Naive thymus-derived CD4-positive, alpha-beta T cell (primary cell): ENCODE measurements around the gene KIF17. TPM values are rescaled to one million over a fixed set of nuclear protein-coding genes. Genes with fewer than 3 reads are reported as not detected.
A peak's percentile ranks its signal among the peaks of the same experiment; 100 is the strongest.

ENCODE experiments used
- ATAC-seq: fragments of 150-1000 bp; cut with Tn5 transposase; 2 replicates; pipeline ENCODE4 v1.10.0; 2021; ENCODE audit warnings: mild to moderate bottlenecking, moderate library complexity
- CTCF ChIA-PET: fragments of 350-600 bp; sonication (Branson Sonifier 250); formaldehyde crosslinking; loops from one replicate; lab custom pipeline; 2021; ENCODE audit warnings: antibody characterized with exemption; lab: Charles Lee
- POLR2A ChIA-PET: fragments of 350-600 bp; sonication (Branson Sonifier 250); formaldehyde crosslinking; loops from one replicate; lab custom pipeline; 2021; ENCODE audit warnings: antibody characterized with exemption, inconsistent platforms; lab: Charles Lee
- DNase-seq, 9 donors: peaks; one replicate each; pipeline versions ENCODE4 v3.0.0 to v3.0.0-alpha.2; 2020 to 2022; ENCODE audit warnings: mixed read lengths in 1 of 9
- H3K27ac ChIP-seq: one replicate; pipeline ENCODE4 v1.7.0; 2013; ENCODE audit warnings: mild to moderate bottlenecking, low read depth, low read length, moderate library complexity
- H3K27me3 ChIP-seq, 2 donors: one replicate each; pipeline ENCODE4 v1.7.0; 2013; ENCODE audit warnings: low read length in 2 of 2, mild to moderate bottlenecking in 2 of 2, moderate library complexity in 2 of 2; ENCODE audit not compliant: control insufficient read depth in 2 of 2, insufficient read depth in 2 of 2
- H3K36me3 ChIP-seq, 3 experiments: 1 replicate in 2 of 3; 2 replicates in 1 of 3; pipeline ENCODE4 v1.7.0; 2013; ENCODE audit warnings: low read length in 3 of 3, mild to moderate bottlenecking in 3 of 3, moderate library complexity in 1 of 3; ENCODE audit not compliant: insufficient read depth in 3 of 3, control insufficient read depth in 2 of 3
- H3K4me1 ChIP-seq, 2 donors: one replicate each; pipeline ENCODE4 v1.7.0; 2013; ENCODE audit warnings: low read length in 2 of 2, mild to moderate bottlenecking in 2 of 2, moderate library complexity in 1 of 2; ENCODE audit not compliant: control insufficient read depth in 2 of 2, insufficient read depth in 2 of 2
- H3K4me3 ChIP-seq: 2 replicates; pipeline ENCODE4 v1.7.0; 2013; ENCODE audit warnings: mild to moderate bottlenecking, low read length
- H3K9me3 ChIP-seq, 3 experiments: 1 replicate in 2 of 3; 2 replicates in 1 of 3; pipeline ENCODE4 v1.7.0; 2013; ENCODE audit warnings: low read length in 3 of 3; ENCODE audit not compliant: control insufficient read depth in 2 of 3
- H3K27ac Mint-ChIP-seq, 9 donors: one replicate each; pipeline ENCODE4 v1.8.0; 2020 to 2022; ENCODE audit warnings: mixed read lengths in 9 of 9, mild to moderate bottlenecking in 8 of 9, moderate library complexity in 5 of 9, inconsistent platforms in 2 of 9
- H3K27me3 Mint-ChIP-seq, 5 donors: one replicate each; pipeline ENCODE4 v1.8.0; 2021 to 2022; ENCODE audit warnings: mixed read lengths in 5 of 5, mild to moderate bottlenecking in 1 of 5
- H3K36me3 Mint-ChIP-seq, 5 donors: one replicate each; pipeline ENCODE4 v1.8.0; 2020 to 2022; ENCODE audit warnings: mixed read lengths in 5 of 5, mild to moderate bottlenecking in 3 of 5, inconsistent platforms in 1 of 5
- H3K4me1 Mint-ChIP-seq, 7 donors: one replicate each; pipeline ENCODE4 v1.8.0; 2020 to 2022; ENCODE audit warnings: mixed read lengths in 7 of 7, mild to moderate bottlenecking in 3 of 7, inconsistent platforms in 1 of 7
- H3K4me3 Mint-ChIP-seq, 10 donors: one replicate each; pipeline ENCODE4 v1.8.0; 2020 to 2022; ENCODE audit warnings: mild to moderate bottlenecking in 10 of 10, mixed read lengths in 10 of 10, moderate library complexity in 6 of 10, inconsistent platforms in 2 of 10
- H3K9me3 Mint-ChIP-seq, 11 donors: one replicate each; pipeline ENCODE4 v1.8.0; 2020 to 2022; ENCODE audit warnings: mixed read lengths in 11 of 11, mild to moderate bottlenecking in 4 of 11, inconsistent platforms in 1 of 11, moderate library complexity in 1 of 11
- intact Hi-C, 2 donors: fragments of 100-400 bp; cut with micrococcal nuclease; formaldehyde crosslinking; loops; one replicate each; pipeline ENCODE4 v1.15.1; 2023
- polyA plus RNA-seq, 2 donors: library from polyadenylated mRNA; unstranded; fragments of 300-500 nt; fragmentation: Illumina TruSeq; gene quantifications; one replicate each; pipeline ENCODE4 v1.2.3, GENCODE V29; 2021
- total RNA-seq, 6 experiments: library from RNA in 5 of 6; stranded (reverse) in 5 of 6; gene quantifications; 1 replicate in 5 of 6; 2 replicates in 1 of 6; pipeline ENCODE4 v1.2.3 and lab custom pipeline; 2021 to 2026

Gene KIF17
- total and polyA plus RNA-seq, 7 experiments from 2014 or later = not detected

DNA sequence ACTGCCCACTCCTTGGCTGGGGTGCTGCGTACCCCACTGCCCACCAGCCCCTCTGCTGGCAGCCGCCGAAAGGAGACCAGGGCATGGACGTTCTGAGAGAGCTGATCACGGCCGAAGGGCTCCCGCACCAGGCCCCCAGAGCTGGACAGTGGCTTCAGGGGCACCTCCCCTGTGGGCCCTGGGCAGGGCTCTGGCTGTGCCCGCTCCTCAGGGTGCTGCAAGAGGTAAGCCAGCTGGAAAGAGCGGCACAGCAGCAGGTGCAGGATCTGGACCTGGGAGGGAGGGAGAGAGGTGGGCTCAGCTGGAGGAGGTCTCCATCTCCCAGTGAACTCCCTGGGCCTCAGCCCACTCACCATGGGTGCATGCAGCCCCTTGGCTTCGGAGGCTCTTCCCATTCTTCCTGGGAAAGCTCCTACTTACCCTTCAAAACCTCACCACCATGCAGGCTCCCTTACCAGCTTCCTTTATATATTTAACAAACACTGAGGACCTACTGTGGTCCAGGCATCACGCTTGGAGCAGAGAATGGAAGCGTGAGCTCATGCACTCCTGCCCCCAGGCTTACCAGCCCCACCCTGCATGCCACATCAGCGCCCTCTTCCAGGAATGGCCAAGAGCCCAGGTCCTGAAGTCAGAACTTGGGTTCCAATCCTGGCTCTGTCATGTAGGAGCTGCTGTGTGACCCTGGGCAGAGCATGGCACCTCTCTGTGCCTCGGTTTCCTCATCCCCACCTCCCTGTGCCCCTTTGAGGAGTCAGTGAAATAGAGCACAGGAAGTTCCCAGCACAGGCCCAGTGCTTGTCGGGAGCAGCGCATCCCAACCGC, 6.8 kb upstream of the KIF17 start:
- no peak overlapping the region for H3K4me3 ChIP-seq
- no peak overlapping the region for H3K27ac ChIP-seq
- DNase-seq = peak in 1 of 9 donors; percentile 15
- H3K4me1 ChIP-seq = no peaks in the 10 kb centered on the region
- CTCF ChIA-PET = no interaction called here
- H3K9me3 ChIP-seq = no peaks in the 10 kb centered on the region
- H3K36me3 Mint-ChIP-seq = no peaks in the 10 kb centered on the region
- H3K4me1 Mint-ChIP-seq = peaks cover 0 to 2% (median 0%) of the 10 kb centered on the region in 7 donors
- no peak for ATAC-seq
- intact Hi-C loops = no loop called here
- no peak overlapping the region for H3K4me3 Mint-ChIP-seq
- POLR2A ChIA-PET = no interaction called here
- H3K27me3 ChIP-seq = no peaks in the 10 kb centered on the region
- no peaks in the 10 kb centered on the region for H3K9me3 Mint-ChIP-seq
- peaks cover 0 to 21% (median 7%) of the 10 kb centered on the region in 5 donors for H3K27me3 Mint-ChIP-seq
- H3K36me3 ChIP-seq = no peaks in the 10 kb centered on the region
- no peak overlapping the region for H3K27ac Mint-ChIP-seq

DNA sequence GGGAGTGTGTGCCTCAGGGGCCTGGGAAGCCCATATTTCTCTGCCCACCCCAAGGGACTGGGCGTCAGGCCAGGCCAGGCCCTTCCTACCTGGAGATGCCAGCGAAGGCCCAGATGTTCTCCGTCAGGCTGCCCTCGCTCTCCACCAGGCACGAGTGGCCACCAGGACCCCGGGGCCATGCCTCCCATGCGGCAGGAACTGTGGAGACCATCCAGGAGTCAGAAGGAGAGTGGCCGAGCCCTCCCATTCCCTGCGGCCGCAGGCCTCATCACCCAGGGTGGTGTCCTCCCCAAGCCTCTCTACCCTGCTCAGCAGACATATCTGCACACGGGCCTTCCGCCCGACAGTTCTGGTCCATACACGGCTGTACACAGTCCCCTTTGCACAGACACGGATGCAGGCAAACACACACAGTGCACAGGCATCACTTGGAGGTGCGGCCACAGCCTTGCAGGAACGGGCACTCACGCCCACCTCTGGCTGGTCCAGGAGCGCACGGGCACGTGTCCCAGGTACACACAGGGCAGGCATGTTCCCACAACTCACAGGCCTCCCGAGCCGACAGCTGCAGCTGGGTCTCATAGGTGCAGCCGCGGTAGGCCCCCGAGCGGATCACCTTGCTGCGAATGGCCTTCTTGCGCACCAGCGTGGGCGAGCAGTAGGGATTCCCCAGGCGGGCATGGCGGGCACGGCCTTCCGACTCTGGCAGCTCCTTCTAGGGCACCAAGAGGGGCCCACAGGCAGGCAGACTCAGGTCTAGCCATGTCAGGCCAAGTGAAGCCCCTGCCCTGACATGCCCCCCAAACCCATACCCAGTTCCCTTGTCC, 5.9 kb upstream of the KIF17 start:
- H3K27ac ChIP-seq = no peak overlapping the region
- no peaks in the 10 kb centered on the region for H3K27me3 ChIP-seq
- H3K4me1 Mint-ChIP-seq = peaks cover 0 to 2% (median 2%) of the 10 kb centered on the region in 7 donors
- no peaks in the 10 kb centered on the region for H3K4me1 ChIP-seq
- peaks cover 0 to 22% (median 8%) of the 10 kb centered on the region in 5 donors for H3K27me3 Mint-ChIP-seq
- DNase-seq = peak in 1 of 9 donors; percentile 12
- H3K9me3 Mint-ChIP-seq = no peaks in the 10 kb centered on the region
- intact Hi-C loops = no loop called here
- H3K4me3 ChIP-seq = no peak overlapping the region
- ChIA-PET CTCF (no interaction called here), POLR2A (no interaction called here)
- H3K9me3 ChIP-seq = no peaks in the 10 kb centered on the region
- H3K36me3 Mint-ChIP-seq = no peaks in the 10 kb centered on the region
- no peak for ATAC-seq
- no peaks in the 10 kb centered on the region for H3K36me3 ChIP-seq
- no peak overlapping the region for H3K4me3 Mint-ChIP-seq
- no peak overlapping the region for H3K27ac Mint-ChIP-seq

DNA sequence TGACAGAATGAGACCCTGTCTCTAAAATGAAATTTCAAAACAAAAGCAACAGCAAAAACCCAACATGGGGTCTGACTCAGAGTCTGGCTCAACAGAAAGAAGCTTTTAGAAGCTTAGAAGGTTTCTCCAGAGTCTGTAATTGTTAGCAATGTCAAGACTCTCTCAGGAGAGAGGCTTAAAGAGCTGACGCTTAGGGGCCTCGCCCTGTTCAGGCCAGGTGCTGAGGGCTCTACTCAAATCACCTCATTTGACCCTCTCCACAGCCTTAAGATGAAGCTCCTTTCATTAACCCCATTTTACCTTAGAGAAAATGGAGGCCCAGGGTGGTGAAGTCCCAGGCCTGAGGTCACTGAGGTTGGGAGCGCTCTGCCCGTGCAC, 5.3 kb upstream of the KIF17 start:
- CTCF ChIA-PET = no interaction called here
- intact Hi-C loops = no loop called here

DNA sequence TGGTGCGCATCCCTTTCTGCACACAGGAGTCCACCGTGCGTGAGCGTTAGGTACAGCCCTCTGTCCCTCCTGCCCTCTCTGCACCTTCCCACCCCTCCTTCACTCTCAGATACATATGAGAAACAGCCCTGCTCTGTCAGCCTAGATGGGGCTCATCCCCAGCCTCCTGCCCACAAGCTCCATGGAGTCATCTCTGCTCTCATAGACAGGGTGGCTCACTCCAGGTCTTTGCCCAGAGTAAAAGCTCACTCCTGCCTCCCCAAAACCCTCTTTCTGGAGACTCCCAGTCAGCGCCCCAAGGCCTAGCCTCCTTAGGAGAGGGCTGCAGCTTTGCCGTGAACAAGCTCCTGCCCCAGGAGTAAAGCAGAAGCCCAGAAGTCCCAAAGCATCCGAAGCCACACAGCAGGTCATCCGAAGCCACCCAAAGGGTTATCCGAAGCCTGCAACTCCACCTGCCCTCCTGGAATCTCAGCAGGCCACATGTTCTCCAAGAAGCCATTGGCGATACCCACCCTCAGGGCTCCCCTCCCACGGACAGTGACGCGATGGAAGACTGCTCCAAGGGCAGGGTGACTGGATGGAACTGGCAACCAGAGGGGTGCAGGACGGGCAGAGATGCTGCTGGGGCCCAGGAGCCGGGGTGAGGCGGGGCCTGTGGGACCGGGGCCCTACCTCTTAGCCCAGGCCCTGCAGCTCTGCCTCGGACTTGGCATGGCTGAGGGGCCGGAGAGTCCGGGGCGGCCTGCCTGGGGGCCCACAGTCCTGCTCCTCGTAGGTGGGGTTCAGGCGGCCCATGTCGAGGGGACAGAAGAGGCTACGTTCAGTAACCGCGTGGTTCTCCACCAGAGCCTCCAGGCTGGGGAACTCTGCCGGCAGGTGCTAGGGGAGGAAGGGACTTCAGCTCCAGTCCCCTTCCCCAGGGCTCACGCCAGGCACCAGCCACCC, 3.6 kb upstream of the KIF17 start:
- ChIA-PET CTCF (no interaction called here), POLR2A (no interaction called here)
- Mint-ChIP-seq H3K9me3 (no peaks in the 10 kb centered on the region), H3K27me3 (peaks cover 7 to 30% (median 10%) of the 10 kb centered on the region in 5 donors), H3K27ac (no peak overlapping the region), H3K4me1 (peaks cover 0 to 10% (median 5%) of the 10 kb centered on the region in 7 donors), H3K4me3 (no peak overlapping the region), H3K36me3 (no peaks in the 10 kb centered on the region)
- no peaks in the 10 kb centered on the region for H3K27me3 ChIP-seq
- H3K4me1 ChIP-seq = peaks cover 0 to 3% of the 10 kb centered on the region in 2 donors
- no peak overlapping the region for H3K27ac ChIP-seq
- ATAC-seq = no peak
- H3K9me3 ChIP-seq = no peaks in the 10 kb centered on the region
- no peak for DNase-seq
- H3K4me3 ChIP-seq = no peak overlapping the region
- H3K36me3 ChIP-seq = no peaks in the 10 kb centered on the region
- intact Hi-C loops = no loop called here

More for the DNA sequence above, 5.3 kb upstream of the KIF17 start:
- no peaks in the 10 kb centered on the region for H3K36me3 Mint-ChIP-seq
- Histone ChIP-seq H3K4me1 (no peaks in the 10 kb centered on the region), H3K27ac (no peak overlapping the region), H3K36me3 (no peaks in the 10 kb centered on the region), H3K9me3 (no peaks in the 10 kb centered on the region), H3K4me3 (no peak overlapping the region), H3K27me3 (no peaks in the 10 kb centered on the region)
- H3K27me3 Mint-ChIP-seq = peaks cover 0 to 22% (median 6%) of the 10 kb centered on the region in 5 donors
- ATAC-seq (no peak), DNase-seq (no peak)
- H3K4me3 Mint-ChIP-seq = no peak overlapping the region
- H3K27ac Mint-ChIP-seq = no peak overlapping the region
- H3K4me1 Mint-ChIP-seq = peaks cover 0 to 4% (median 3%) of the 10 kb centered on the region in 7 donors
- POLR2A ChIA-PET = no interaction called here
- H3K9me3 Mint-ChIP-seq = no peaks in the 10 kb centered on the region

DNA sequence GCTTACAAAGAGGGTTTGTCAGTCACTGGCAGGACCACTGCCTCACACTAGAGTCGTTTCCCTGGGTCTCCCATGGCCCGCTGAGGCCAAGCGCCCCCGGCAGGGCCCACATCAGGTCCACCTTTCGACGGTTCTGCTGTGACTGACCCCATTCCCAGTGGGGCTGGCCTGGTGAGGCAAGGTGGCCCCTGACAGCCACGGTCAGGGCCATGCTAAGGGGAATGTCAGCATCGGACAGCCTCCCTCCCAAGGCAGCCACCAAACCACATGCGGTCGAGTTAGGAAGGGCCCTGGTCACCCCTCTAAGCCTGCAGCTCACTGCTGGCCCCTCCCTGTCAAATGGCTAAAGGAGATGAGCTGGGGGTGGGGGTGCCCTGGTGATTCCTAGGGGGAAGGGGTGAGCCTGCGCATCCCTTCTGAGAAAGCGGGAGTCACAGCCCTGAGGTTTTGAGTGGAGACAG, 2.9 kb upstream of the KIF17 start:
- H3K27me3 Mint-ChIP-seq = peaks cover 14 to 36% (median 16%) of the 10 kb centered on the region in 5 donors
- H3K4me3 Mint-ChIP-seq = no peak overlapping the region

More for the DNA sequence above, 2.9 kb upstream of the KIF17 start:
- Histone ChIP-seq H3K9me3 (no peaks in the 10 kb centered on the region), H3K27ac (no peak overlapping the region), H3K36me3 (no peaks in the 10 kb centered on the region), H3K27me3 (no peaks in the 10 kb centered on the region), H3K4me1 (peaks cover 0 to 3% of the 10 kb centered on the region in 2 donors), H3K4me3 (no peak overlapping the region)
- ChIA-PET CTCF (no interaction called here), POLR2A (no interaction called here)
- H3K4me1 Mint-ChIP-seq = peaks cover 0 to 11% (median 8%) of the 10 kb centered on the region in 7 donors
- no peak overlapping the region for H3K27ac Mint-ChIP-seq
- intact Hi-C loops = no loop called here
- ATAC-seq = no peak
- no peaks in the 10 kb centered on the region for H3K9me3 Mint-ChIP-seq
- no peak for DNase-seq
- no peaks in the 10 kb centered on the region for H3K36me3 Mint-ChIP-seq
